Measurements from ENCODE around the gene DPCD.

Gene DPCD

DNA sequence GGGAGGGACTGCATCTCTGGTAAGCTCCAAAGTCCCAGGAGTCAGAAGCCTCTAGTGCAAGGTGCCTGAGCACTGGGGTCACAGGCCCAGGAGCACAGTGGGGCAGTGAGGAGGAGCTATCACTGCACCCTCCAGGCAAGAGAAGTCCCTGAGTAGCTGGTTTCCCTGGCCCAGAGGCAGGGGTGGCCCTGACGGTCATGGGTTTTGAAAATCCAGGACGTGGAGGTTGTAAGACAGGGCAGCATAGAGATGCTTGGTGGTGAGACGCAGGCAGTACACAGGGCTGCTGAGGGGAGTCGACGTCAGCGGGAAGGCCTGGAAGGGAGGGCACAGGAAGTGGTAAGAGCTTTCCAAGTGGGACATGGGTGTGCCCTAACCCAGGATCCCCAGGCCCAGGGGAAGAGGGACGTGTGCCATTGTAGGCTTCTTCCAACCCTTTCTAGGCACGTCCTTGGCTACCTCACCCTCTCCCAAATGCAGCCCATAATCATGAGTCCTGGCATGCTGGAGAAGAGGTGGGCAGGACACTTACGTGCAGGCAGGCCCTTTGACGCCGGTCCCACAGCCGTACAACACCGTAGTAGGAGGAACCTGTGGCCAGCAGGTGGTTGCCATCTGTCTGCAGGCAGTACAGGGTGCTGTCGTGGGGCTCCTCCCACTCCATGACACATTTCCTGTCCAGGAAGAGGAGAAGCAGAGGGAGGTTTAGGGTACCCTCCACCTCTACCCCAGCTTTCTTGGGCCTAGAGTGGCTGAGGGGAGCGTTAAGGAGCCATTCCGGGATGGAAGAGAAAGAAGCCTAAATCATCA is 23.2 kb downstream of the DPCD start:
- TF ChIP-seq, protein P1, sequence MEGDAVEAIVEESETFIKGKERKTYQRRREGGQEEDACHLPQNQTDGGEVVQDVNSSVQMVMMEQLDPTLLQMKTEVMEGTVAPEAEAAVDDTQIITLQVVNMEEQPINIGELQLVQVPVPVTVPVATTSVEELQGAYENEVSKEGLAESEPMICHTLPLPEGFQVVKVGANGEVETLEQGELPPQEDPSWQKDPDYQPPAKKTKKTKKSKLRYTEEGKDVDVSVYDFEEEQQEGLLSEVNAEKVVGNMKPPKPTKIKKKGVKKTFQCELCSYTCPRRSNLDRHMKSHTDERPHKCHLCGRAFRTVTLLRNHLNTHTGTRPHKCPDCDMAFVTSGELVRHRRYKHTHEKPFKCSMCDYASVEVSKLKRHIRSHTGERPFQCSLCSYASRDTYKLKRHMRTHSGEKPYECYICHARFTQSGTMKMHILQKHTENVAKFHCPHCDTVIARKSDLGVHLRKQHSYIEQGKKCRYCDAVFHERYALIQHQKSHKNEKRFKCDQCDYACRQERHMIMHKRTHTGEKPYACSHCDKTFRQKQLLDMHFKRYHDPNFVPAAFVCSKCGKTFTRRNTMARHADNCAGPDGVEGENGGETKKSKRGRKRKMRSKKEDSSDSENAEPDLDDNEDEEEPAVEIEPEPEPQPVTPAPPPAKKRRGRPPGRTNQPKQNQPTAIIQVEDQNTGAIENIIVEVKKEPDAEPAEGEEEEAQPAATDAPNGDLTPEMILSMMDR (IDR thresholded peaks at IDR 0.05; ENCODE audit: insufficient read depth, missing control alignments) = no peak
- DNase-seq (ENCODE audit: insufficient read length, low spot score) (no peak), FAIRE-seq (no peak)

DNA sequence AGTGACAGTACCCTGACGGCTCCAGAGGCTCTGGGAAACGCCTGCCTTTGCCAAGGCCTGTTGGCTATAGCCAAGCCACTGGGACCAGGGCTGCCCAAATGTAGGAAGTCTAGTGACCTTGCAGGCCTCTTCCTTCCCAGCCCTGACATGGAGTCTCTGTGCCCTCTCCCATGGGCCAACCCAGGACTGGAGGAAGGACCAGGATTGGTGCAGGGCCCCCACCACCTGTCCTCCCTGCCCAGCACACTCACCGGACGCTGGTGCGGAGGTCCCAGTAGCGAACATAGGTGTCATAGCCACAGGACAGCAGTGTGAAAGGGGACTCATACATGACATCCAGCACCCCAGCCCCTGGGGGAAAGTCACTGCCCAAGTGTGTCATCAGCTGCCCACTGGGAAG is 24.0 kb downstream of the DPCD start:
- DNase-seq (ENCODE audit: insufficient read length, low spot score) (no peak), FAIRE-seq (no peak)
- TF ChIP-seq, protein P1 (IDR thresholded peaks at IDR 0.05; ENCODE audit: insufficient read depth, missing control alignments) = no peak

DNA sequence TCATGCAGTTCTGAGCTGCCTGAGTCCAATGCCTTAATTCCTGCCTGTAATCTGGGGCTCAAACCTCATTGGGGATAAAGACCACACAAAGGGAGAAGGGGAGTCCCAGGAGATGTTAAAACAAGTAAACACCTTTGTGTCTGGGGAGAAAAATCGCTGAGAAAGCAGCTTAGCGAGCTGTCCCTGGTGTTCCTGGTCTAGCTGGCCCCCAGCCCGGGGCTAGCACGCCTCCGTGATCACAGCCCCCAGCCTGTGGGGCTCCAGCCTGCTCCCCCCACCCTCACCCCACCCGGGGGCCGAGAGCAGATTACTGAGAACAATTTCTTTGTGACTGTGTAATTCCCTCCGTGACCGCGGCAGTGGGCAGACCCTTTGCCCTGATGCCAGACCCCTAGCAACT is 24.8 kb downstream of the DPCD start:
- DNase-seq (ENCODE audit: insufficient read length, low spot score) (peak; percentile 94), FAIRE-seq (peak; percentile 35)
- TF ChIP-seq, protein P1 (IDR thresholded peaks at IDR 0.05; ENCODE audit: insufficient read depth, missing control alignments) = no peak

DNA sequence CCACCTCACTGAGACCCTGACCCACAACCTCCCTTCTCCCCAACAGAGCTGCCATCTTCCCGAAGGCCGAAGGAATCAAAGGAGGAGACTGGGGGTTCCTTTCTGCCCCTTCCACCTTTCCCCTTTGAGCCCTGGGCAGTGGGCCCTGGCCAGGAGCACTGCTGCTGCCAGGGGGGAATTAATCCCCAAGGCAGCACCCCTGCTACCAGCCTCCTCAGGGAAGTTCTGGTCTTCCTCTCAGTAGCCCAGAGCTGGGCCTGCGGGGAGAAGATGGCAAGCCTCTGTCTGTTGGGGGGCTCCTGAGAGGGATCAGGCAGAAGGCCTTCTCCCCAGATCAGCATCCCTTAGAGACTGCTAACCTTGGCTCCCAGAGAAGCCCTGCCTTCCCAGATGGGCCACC is 25.5 kb downstream of the DPCD start:
- FAIRE-seq = no peak
- DNase-seq (ENCODE audit: insufficient read length, low spot score) = no peak
- TF ChIP-seq, protein P1 (IDR thresholded peaks at IDR 0.05; ENCODE audit: insufficient read depth, missing control alignments) = no peak

DNA sequence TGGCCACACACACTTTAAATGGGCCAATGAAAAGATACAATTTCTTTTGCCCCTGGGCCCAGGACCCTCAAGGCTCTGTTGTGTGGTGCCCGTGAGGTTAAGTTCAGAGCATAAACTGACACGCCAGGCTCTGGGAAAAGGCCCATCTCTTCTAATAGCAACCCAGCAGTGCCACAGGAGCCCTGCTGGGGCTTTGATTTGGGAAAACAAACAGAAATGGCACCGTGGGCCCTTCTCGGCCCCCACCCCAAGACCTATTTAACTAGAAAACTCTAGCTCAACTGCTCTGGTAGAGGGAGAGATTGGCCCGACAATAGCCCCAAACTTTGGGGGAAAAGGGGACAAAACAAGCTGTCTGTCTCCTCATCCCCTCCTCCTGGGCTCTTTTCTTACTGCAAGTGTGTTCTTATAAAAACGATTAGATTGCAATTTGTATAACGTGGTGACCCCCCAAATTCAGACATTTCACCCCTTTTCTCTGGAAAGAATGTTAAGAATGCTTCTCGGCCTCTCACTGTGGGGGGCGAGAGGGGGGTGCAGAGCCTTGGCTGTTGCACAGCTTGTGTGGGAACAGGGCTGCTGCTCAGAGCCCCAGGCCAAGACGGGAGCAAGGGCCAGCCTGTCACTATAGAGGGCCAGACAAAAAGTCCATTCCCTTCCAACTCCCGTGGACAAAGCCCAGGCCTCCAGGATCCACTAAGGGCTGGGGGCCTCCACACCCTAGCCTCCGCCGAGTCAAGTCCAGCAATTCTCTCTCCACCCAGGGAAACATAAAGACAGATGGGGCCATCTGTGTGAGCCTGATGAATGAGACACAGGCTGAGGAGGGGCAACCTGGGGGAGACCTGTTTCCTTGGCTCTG is 26.8 kb downstream of the DPCD start:
- TF ChIP-seq, protein P1 (IDR thresholded peaks at IDR 0.05; ENCODE audit: insufficient read depth, missing control alignments) = no peak
- FAIRE-seq (no peak), DNase-seq (ENCODE audit: insufficient read length, low spot score) (no peak)

DNA sequence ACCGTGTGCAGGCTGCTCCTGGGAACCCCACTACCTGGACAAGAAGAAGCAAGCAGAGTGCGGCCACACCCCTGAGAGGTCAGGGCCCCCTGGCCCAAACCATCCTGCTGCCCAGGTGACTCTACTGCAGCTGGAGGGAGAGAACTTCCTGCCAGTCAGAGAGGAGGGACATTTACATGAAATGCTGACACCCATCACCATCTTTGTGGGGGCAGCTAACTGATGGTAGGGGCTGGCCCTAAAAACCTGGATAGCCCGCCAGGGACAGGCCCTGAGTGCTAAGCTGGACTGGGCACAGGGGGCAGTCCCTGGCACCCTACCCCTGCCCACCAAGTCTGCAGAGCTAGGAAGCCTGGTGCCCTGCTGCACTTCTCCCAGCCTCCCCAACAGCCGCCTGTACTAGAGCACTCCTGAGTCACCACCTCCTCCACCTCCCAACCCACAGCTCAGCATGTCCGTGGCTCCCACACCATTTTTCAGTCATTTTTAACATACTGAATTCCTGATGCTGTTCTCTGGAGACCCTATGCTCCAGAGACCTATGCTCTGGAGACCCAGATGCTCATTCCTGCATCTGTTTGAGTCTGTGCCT is 27.5 kb downstream of the DPCD start:
- FAIRE-seq (no peak), DNase-seq (ENCODE audit: insufficient read length, low spot score) (no peak)
- TF ChIP-seq, protein P1 (IDR thresholded peaks at IDR 0.05; ENCODE audit: insufficient read depth, missing control alignments) = no peak
